IPS-NIHi11 (cell line): Measurements from ENCODE around the gene TNNT3.
"Not testable (repeated sequence)": the region's sequence is repeated elsewhere in the genome, so short reads cannot be mapped to it uniquely, and the experiment has no call there.

Experiments
- DNase-seq: peaks from one replicate; pipeline ENCODE4 v3.0.0; 2012; ENCODE audit warnings: mixed read lengths, low spot score

The TNNT3 gene

DNA sequence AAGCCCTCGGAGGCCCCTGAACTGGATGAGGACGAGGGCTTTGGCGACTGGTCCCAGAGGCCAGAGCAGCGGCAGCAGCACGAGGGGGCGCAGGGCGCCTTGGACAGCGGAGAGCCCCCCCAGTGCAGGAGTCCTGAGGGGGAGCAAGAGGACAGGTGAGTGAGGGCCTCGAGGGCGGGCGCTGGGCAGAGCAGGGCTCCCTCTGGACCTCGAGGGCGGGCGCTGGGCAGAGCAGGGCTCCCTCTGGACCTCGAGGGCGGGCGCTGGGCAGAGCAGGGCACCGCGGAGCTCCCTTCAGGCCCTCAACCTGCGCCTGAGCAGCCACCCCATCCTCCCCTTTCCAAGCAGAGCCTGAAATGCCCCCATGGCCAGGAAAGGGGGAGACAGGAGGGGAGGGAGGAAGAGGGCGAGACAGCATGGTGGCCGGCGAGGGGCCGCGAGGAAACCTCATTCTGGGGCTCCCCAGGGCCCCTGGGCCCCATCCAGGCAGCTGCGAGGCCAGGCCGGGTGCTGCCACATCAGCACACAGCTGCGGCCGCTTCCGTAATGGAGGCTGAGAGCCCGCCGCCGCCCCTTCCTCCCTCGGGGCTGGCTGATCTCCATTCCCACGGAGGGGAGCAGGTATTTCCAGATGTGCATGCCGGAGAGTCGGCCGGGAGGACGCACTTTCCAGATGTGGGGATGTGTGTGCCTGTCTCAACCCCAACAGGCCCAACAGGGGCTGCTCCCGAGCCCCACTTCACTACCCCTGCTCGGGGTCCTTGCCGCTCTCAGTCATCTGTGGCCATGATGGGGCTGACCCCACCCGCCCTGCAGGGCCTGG is 37.9 kb upstream of the TNNT3 start:
- peak; percentile 7 for DNase-seq

- peak; percentile 100 for DNase-seq
Observed at GRCh38 chr11:1882265-1883238, 37.0 kb upstream of the TNNT3 start.

DNA sequence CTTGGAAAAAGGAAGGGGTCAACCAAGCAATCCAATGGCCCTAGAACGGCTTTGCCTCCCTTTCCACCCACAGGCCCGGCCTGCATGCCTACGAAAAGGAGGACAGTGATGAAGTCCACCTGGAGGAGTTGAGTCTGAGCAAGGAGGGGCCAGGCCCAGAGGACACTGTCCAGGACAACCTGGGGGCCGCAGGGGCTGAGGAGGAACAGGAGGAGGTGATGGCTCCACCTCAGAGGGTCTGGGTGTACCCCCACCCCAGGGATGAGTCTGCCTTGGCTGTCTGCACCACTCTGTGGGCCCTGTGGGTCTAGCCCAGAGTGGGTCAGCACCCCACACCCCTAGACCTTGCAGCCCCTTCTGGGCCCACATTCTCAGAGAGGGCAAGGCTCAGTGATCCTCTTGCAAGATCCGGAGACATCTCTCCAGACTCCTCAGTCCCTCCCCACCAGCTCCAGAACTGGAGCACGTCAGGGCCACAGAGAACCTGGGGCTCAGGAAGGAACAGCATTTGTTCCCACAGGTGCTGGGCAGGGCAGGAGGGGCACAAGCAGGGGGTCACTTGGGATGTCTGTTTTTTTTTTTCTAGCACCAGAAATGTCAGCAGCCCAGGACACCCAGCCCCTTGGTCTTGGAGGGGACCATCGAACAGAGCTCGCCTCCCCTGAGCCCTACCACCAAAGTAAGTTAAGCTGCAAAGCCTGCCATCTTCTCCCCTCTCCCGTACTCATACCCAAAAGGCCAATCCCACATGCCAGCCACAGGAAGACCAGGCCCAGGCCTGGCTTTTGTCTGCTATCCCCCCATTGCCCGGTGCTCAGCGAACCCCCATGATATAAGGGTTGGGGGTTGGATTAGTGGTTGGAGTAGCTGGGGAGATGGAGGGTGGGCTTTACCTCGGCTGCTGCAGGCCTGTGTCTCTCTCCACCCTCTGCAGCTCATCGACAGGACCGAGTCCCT is 35.9 kb upstream of the TNNT3 start:
- DNase-seq: peak; percentile 38

DNA sequence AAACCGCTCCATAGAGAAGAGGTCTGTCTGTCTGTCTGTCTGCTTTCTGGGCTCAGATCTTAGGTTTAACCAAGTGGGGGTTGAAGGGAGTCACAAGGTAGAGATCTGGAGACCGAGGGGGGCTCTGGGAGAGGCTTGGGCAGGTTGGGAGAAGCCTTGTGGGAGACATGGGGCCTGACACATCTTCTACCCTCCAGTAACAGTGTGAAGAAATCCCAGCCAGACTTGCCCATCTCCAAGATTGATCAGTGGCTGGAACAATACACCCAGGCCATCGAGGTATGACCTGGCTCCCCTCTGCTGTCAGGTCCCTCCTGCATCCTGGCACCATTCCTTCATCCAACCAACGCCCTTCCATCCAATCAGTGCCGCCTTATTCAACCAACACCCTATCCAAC is 35.2 kb upstream of the TNNT3 start:
- DNase-seq: no peak

DNA sequence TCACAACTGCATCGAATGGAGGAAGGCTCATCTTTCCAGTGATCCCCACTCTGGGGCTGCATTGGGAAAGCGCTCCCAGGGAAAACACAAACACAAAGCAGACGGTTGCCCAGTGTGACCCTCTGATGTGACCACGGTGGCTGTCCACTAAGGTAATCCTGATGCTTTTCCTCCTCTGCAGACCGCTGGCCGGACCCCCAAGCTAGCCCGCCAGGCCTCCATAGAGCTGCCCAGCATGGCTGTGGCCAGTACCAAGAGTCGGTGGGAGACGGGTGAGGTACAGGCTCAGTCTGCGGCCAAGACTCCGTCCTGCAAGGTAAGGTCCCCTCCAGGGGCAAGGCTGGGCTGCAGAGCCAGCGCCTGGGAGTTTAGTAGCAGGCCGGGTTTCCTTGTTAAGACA is 33.0 kb upstream of the TNNT3 start:
- DNase-seq: not testable (repeated sequence)

DNA sequence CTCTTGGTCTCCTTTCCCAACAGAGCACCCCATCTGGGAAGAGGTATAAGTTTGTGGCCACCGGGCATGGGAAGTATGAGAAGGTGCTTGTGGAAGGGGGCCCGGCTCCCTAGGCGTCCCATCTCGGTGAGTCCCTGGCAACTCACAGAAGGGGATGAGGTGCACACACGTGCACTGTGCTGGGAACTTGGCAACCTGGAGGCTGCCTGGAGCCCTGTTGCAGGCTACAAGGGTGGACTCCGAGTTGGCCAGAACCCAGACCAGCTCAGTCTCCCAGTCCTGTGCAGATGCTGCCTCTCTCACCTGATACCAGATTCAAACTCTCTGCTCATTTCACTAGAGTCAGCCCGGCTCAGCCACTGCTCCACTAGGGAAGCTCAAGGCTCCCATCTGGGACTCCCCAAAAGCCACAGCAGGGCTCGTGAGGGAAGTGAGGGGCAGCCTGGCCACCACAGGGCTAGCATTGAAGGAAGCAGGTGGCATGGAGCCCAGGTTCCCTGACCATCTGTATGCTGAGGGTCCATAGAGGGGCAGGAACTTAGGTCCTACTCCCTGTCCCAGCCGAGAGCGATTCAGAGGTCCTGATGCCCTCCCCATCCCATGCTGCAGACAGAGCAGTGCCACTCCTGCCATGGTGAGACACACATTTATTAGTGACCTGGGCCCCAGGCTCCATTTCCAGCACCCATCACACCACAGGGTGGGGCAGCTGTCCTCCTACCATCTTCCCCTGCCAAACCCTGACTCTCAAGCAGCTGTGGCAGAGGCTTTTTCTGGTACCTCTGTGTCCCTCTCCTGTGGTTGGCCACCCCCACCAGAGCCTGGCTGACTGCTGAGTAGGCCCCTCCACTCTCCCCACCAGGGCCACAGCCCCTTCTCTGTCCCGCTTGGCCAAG is 31.8 kb upstream of the TNNT3 start:
- no peak for DNase-seq

GRCh38 chr11:1888347-1888753 is 31.2 kb upstream of the TNNT3 start:
- DNase-seq: peak; percentile 5

- no peak for DNase-seq
Observed at GRCh38 chr11:1888811-1889210, 30.7 kb upstream of the TNNT3 start.

GRCh38 chr11:1889224-1889930 is 30.1 kb upstream of the TNNT3 start:
- DNase-seq: peak; percentile 24

DNA sequence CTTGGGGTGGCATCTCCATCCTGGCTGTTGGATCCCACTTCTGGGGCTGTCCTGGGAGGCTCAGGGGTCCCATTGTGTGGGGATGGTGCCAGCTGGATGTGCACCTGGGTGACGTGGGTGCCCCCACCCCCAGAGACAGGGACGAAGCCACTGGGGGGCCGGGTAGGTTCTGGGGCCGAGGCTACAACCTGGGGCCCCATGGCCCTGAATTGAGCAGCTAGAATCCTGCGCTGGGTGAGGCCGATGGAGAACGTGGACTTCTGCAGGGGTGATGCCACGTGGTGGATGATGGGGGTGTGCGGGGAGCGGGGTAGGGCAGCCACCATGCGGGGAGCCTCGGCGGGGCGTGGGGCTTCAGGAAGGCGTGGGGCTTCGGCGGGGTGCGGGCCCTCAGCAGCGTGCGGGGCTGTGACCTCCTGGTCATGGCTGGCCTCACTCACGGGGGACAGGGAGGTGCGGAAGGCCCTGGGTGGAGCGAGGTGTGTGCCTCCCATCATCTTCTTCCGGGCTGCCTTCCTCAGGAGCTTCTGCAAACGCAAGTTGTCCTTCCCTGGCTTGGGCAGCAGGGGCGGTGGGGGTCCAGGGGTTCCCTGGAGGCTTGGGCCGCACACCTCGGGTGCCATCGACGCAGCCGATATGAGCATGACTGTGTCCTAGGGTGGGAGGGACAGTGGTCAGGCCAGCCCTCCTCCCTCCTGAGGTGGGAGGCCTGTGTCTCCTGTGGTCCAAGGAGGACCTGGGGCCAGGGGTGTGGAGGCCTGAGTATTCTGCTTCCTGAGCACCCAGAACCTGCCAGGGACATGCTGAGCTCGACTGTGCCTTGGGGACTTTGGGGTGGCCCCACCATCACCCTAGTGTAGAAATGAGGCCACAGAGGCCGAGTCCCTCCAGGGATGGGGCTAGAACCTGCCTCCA is 29.3 kb upstream of the TNNT3 start:
- peak; percentile 21 for DNase-seq

- DNase-seq: peak; percentile 30
Observed at GRCh38 chr11:1890856-1891830, 28.4 kb upstream of the TNNT3 start.

DNA sequence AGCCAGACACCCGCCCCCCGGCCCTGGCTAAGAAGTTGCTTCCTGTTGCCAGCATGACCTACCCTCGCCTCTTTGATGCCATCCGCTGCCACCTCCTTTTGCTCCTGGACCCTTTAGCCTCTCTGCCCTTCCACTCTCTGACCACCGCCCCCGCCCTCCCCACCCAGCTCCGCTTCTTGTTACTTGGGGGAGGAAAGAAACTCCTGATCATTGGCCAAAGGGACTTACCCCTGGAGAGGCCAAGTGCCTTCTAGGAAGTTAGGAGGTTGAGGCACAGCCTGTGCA is 27.7 kb upstream of the TNNT3 start, which contains the start of gene PRR33:
Gene PRR33, minus strand, starts transcription at position 65 of the 285 bp plus-strand sequence. CDS start 1,311 bp downstream, outside the sequence.
- DNase-seq: no peak

- no peak for DNase-seq
Observed at GRCh38 chr11:1892116-1892515, 27.4 kb upstream of the TNNT3 start.

DNA sequence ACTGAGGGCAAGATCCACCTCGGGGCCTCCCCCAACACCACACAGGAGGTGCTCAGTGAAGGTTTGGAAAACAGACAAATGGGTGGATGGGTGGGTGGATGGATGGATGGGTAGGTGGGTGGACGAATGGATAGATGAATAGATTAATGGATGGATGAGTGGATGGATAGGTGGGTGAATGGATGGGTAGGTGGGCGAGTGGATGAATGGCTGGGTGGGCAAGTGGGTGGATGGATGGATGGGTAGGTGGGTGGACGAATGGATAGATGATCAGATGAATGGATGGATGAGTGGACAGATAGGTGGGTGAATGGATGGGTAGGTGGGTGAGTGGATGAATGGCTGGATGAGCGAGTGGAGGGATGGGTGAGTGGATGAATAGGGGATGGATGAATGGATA is 26.9 kb upstream of the TNNT3 start:
- DNase-seq: no peak

DNA sequence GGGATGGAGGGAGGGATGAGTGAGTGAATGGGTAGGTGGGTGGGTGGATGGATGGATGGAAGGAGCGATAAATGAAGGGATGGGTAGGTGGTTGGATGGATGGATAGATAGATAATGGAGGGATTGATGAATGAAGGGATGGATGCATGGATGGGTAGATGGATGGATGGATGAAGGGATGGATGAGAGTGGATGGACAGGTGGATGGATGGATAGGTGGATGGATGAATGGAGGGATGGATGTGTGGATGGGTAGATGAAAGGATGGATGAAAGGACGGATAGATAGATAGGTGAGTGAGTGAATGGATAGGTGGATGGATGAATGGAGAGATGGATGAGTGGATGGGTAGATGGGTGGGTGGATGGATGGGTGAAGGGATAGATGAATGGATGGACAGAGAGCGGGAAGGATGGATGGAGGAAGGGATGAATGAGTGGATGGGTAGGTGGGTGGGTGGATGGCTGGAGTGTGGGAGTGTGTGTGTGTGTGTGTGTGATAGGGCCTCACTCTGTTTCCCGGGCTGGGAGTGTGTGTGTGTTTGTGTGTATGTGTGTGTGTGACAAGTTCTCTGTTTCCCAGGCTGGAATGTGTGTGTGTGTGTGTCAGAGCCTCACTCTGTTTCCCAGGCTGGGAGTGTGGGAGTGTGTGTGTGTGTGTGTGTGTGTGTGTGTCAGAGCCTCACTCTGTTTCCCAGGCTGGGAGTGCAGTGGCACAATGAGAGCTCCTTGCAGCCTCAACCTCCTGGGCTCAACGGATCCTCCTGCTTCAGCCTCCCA is 25.7 kb upstream of the TNNT3 start:
- no peak for DNase-seq

GRCh38 chr11:1894759-1895158 is 24.7 kb upstream of the TNNT3 start:
- DNase-seq: no peak

- no peak for DNase-seq
Observed at GRCh38 chr11:1896468-1896867, 23.0 kb upstream of the TNNT3 start.
